ENCODE data around the gene GTF2F2. TPM values are rescaled to one million over a fixed set of nuclear protein-coding genes. Genes with fewer than 3 reads are reported as not detected.

GTF2F2 gene
- total RNA-seq, 2 donors from 2014 or later: 15.3 to 21.2 TPM

DNA sequence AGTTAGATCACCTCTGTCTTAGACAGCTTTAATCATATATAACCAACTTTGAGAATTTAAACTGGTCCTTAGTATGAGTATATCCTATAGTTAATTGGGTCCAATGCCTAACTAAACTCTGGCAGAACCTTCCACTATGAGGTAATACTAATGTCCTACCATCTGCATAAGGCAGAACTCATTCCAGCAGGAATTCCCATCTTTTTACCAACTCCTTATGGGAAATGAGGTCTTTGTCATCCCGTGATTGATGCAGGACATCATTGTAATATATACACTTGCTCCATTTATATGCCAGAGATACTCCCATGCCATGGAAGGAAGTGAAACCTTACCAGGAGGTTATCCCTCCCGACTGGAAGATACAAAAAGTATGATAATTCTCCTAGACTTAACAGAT lies 77.7 kb downstream of the GTF2F2 start:
- H3K4me1 ChIP-seq (replicated peaks): no peaks in the 10 kb centered on the region
- H3K27me3 ChIP-seq (replicated peaks; ENCODE audit: insufficient read depth): no peaks in the 10 kb centered on the region
- H3K9me3 ChIP-seq: no peaks in the 10 kb centered on the region
- intact Hi-C loops (cut with DNase I): no loop called here
- no peak for DNase-seq (ENCODE audit: low spot score)
- TF ChIP-seq POLR2A (IDR thresholded peaks at IDR 0.05) (no peak), POLR2AphosphoS5 (IDR thresholded peaks at IDR 0.05) (no peak)
- TF ChIP-seq, protein P1, sequence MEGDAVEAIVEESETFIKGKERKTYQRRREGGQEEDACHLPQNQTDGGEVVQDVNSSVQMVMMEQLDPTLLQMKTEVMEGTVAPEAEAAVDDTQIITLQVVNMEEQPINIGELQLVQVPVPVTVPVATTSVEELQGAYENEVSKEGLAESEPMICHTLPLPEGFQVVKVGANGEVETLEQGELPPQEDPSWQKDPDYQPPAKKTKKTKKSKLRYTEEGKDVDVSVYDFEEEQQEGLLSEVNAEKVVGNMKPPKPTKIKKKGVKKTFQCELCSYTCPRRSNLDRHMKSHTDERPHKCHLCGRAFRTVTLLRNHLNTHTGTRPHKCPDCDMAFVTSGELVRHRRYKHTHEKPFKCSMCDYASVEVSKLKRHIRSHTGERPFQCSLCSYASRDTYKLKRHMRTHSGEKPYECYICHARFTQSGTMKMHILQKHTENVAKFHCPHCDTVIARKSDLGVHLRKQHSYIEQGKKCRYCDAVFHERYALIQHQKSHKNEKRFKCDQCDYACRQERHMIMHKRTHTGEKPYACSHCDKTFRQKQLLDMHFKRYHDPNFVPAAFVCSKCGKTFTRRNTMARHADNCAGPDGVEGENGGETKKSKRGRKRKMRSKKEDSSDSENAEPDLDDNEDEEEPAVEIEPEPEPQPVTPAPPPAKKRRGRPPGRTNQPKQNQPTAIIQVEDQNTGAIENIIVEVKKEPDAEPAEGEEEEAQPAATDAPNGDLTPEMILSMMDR (IDR thresholded peaks at IDR 0.05): no peak
- 90% methylated on average over 2 of the region's 2 CpGs for WGBS
- no peaks in the 10 kb centered on the region for H3K36me3 ChIP-seq
- H3K4me3 ChIP-seq: no peak overlapping the region
- no peak overlapping the region for H3K27ac ChIP-seq

DNA sequence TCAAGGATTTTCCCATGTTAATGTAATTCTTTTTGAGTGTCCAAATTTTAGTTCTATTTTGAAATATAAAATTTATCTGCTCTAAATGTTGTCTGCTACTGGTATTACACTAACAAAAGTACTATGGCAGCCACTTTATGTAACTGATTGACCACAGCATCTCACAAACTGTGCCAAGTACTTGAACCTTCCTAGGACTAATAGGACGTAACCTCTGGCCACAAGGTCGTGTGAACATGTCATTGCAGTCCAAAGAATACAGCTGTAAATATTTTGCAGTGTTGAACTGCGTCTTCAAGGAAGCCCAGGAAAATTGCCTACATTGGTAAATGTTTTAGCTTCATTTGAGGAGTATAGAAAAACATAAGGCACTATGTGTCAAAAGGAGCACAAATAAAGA lies 78.6 kb downstream of the GTF2F2 start:
- WGBS: 89% methylated on average over 3 of the region's 3 CpGs

DNA sequence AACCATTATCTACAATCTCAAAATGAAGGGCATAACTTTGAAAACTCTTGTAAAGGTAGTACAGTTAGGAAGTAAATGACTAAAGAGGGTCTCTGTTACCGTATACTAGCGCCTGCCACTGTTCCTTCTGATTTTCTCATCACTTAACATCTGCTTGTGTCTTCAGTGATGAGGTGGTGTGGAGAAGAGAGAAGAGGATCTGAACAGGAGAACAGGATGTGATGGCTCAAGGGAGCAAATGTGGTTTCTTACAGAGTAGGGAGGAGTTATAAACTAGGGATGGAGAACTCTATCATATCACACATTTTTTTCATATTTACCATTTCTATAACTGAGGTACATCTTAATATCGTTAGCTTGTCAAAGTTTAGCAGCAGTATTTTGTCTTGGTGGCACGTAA lies 79.4 kb downstream of the GTF2F2 start:
- Histone ChIP-seq H3K27ac (no peak overlapping the region), H3K36me3 (no peaks in the 10 kb centered on the region), H3K9me3 (no peaks in the 10 kb centered on the region), H3K4me1 (replicated peaks) (no peaks in the 10 kb centered on the region), H3K27me3 (replicated peaks; ENCODE audit: insufficient read depth) (no peaks in the 10 kb centered on the region), H3K4me3 (no peak overlapping the region)
- WGBS: 82% methylated on average over 4 of the region's 4 CpGs
- intact Hi-C loops (cut with DNase I): no loop called here
- no peak for DNase-seq (ENCODE audit: low spot score)
- TF ChIP-seq, protein P1 (IDR thresholded peaks at IDR 0.05): no peak
- TF ChIP-seq POLR2AphosphoS5 (IDR thresholded peaks at IDR 0.05) (no peak), POLR2A (IDR thresholded peaks at IDR 0.05) (no peak)

More for the DNA sequence above, 78.6 kb downstream of the GTF2F2 start:
- Histone ChIP-seq H3K27me3 (replicated peaks; ENCODE audit: insufficient read depth) (no peaks in the 10 kb centered on the region), H3K9me3 (no peaks in the 10 kb centered on the region), H3K36me3 (no peaks in the 10 kb centered on the region), H3K4me1 (replicated peaks) (no peaks in the 10 kb centered on the region), H3K27ac (no peak overlapping the region), H3K4me3 (no peak overlapping the region)
- intact Hi-C loops (cut with DNase I): no loop called here
- no peak for DNase-seq (ENCODE audit: low spot score)
- TF ChIP-seq, protein P1 (IDR thresholded peaks at IDR 0.05): no peak
- TF ChIP-seq POLR2A (IDR thresholded peaks at IDR 0.05) (no peak), POLR2AphosphoS5 (IDR thresholded peaks at IDR 0.05) (no peak)

DNA sequence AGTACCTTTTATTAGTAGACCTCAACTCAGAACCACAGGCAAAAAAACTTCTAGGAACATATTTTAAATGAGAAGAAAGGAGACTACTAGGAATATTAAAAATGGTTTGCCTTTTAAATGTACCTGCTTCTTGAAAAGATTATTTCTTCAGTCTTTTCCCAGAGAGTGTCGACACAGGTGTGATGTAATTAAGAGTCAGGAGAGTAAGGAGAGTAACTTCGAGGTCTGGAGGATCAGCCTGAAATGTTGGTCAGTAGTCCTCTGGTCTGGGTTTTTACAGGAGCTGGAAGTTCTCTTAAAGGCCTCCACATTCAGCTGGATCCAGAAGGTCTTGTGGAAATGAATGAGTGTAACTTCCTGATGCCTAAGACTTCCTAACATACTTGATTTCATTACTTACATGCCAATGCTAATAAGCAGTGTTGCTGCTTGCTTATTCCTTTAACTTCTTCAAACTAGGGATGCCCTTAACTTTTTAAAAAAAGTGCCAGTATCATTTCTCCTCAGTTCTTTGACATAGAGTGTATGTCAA lies 80.5 kb downstream of the GTF2F2 start, which contains the start of gene KCTD4:
KCTD4 (minus strand) TSS at position 345 of the 532 bp plus-strand sequence. CDS start 6,478 bp downstream, outside the sequence.
- WGBS: 78% methylated on average over 2 of the region's 2 CpGs
- no peak within 1 kb of the TSS for H3K27ac ChIP-seq
- H3K9me3 ChIP-seq: no peaks in the 10 kb centered on the region
- H3K4me3 ChIP-seq: no peak within 1 kb of the TSS
- no peak for TF ChIP-seq POLR2AphosphoS5 (IDR thresholded peaks at IDR 0.05)
- no peak for TF ChIP-seq POLR2A (IDR thresholded peaks at IDR 0.05)
- TF ChIP-seq, protein P1 (IDR thresholded peaks at IDR 0.05): no peak
- H3K36me3 ChIP-seq: no peaks in the 10 kb centered on the region
- DNase-seq (ENCODE audit: low spot score): no peak
- H3K4me1 ChIP-seq (replicated peaks): no peaks in the 10 kb centered on the region
- H3K27me3 ChIP-seq (replicated peaks; ENCODE audit: insufficient read depth): no peaks in the 10 kb centered on the region
- intact Hi-C loops (cut with DNase I): no loop called here

DNA sequence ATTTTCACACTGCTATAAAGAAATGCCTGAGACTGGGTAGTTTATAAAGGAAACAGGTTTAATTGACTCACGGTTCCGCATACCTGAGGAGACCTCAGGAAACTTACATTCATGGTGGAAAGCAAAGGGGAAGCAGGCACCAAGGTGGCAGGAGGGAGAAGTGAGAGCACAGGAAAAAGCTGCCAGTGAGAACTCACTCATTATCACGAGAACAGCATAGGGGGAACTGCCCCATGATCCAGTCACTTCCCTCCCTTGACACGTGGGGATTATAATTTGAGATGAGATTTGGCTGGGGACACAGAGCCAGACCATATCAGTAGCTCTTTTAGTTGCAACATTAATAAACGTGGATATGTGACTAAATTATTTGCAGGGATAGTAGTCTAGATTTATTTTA lies 84.8 kb downstream of the GTF2F2 start:
- WGBS: 78% methylated on average over 5 of the region's 5 CpGs
- no peak for DNase-seq (ENCODE audit: low spot score)
- no peaks in the 10 kb centered on the region for H3K9me3 ChIP-seq
- no peak overlapping the region for H3K27ac ChIP-seq
- no peak overlapping the region for H3K4me3 ChIP-seq
- H3K4me1 ChIP-seq (replicated peaks): peaks cover 6% of the 10 kb centered on the region
- TF ChIP-seq POLR2AphosphoS5 (IDR thresholded peaks at IDR 0.05) (no peak), POLR2A (IDR thresholded peaks at IDR 0.05) (no peak)
- TF ChIP-seq, protein P1 (IDR thresholded peaks at IDR 0.05): no peak
- no peaks in the 10 kb centered on the region for H3K36me3 ChIP-seq
- intact Hi-C loops (cut with DNase I): no loop called here
- H3K27me3 ChIP-seq (replicated peaks; ENCODE audit: insufficient read depth): no peaks in the 10 kb centered on the region
